ENCODE results near the gene TMEM203. TPM values are rescaled to one million over a fixed set of nuclear protein-coding genes. Genes with fewer than 3 reads are reported as not detected.

The TMEM203 gene
- total RNA-seq, 2 experiments from 2014 or later: 42.9 to 58.2 TPM

- Histone ChIP-seq H4K20me1 (ENCODE audit: insufficient read depth, low read length) (peaks cover 13% of the 10 kb centered on the region; the same call in 1 of the 2 replicates), H2AFZ (ENCODE audit: low read length) (no peak overlapping the region), H3K36me3 (ENCODE audit: insufficient read depth, low read length) (peaks cover 4% of the 10 kb centered on the region; the same call in 1 of the 2 replicates), H3K4me1 (ENCODE audit: insufficient read depth, low read length, poor library complexity, severe bottlenecking) (peaks cover 35% of the 10 kb centered on the region), H3K9me3 (ENCODE audit: low read length) (no peaks in the 10 kb centered on the region), H3K27ac (ENCODE audit: low read depth, low read length, poor library complexity, severe bottlenecking) (peak overlapping the region; percentile 49), H3K4me2 (ENCODE audit: low read length) (peak overlapping the region; percentile 97), H3K9me2 (ENCODE audit: insufficient read depth, low read length) (no peaks in the 10 kb centered on the region), H3K4me3 (ENCODE audit: low read depth, low read length, poor library complexity, severe bottlenecking) (peak overlapping the region; percentile 76), H3K79me2 (ENCODE audit: insufficient read depth, low read depth, low read length) (peaks cover 49% of the 10 kb centered on the region)
- CTCF ChIA-PET (ENCODE audit: unreplicated experiment): interaction anchor here (0.6 kb wide), 1 partner anchor 13 kb away, joined by 3 read pairs; the partner anchor contains the start of gene ANAPC2
- POLR2A ChIA-PET: interaction anchor here (0.6 to 2.5 kb wide), 7 partner anchors 12 to 401 kb away, joined by 3 to 16 read pairs (median 4); partner anchors contain the start of genes ANAPC2, MAN1B1, SSNA1 and TUBB4B
- no peak for DNase-seq (ENCODE audit: low spot score)
- intact Hi-C loops (cut with micrococcal nuclease; ENCODE audit: unreplicated experiment): loop anchor here (2.0 kb wide), 3 partner anchors 21 to 75 kb away; partner anchors contain the start of gene RNF208
- TF ChIP-seq CTCF (conservative IDR thresholded peaks at IDR 0.05; ENCODE audit: low read length) (no peak), EZH2phosphoT487 (IDR thresholded peaks at IDR 0.05; ENCODE audit: borderline replicate concordance, low read depth, low read length) (no peak)
- BruUV-seq (replicated peaks): no TSS peak
Observed at GRCh38 chr9:137201205-137201868, 4.1 kb downstream of the TMEM203 start.

- DNase-seq (ENCODE audit: low spot score): peak; percentile 100
- BruUV-seq (replicated peaks): no TSS peak
- intact Hi-C loops (cut with micrococcal nuclease; ENCODE audit: unreplicated experiment): loop anchor here (1.0 to 2.0 kb wide), 5 partner anchors 22 to 74 kb away; partner anchors contain the start of genes RNF208 and RNF224
- CTCF ChIA-PET (ENCODE audit: unreplicated experiment): interaction anchor here (0.6 kb wide), 1 partner anchor 12 kb away, joined by 3 read pairs; the partner anchor contains the start of gene ANAPC2
- H3K4me3 ChIP-seq (ENCODE audit: low read depth, low read length, poor library complexity, severe bottlenecking): peak within 1 kb of the TSS; percentile 76
- peak within 1 kb of the TSS; percentile 97 for H3K4me2 ChIP-seq (ENCODE audit: low read length)
- no peaks in the 10 kb centered on the region for H3K9me3 ChIP-seq (ENCODE audit: low read length)
- no peak for TF ChIP-seq CTCF (conservative IDR thresholded peaks at IDR 0.05; ENCODE audit: low read length)
- no peak for TF ChIP-seq EZH2phosphoT487 (IDR thresholded peaks at IDR 0.05; ENCODE audit: borderline replicate concordance, low read depth, low read length)
- peaks cover 7% of the 10 kb centered on the region; the same call in 1 of the 2 replicates for H4K20me1 ChIP-seq (ENCODE audit: insufficient read depth, low read length)
- POLR2A ChIA-PET: interaction anchor here (0.6 to 2.5 kb wide), 6 partner anchors 12 to 400 kb away, joined by 3 to 16 read pairs (median 4); partner anchors contain the start of genes ANAPC2, MAN1B1, SSNA1 and TUBB4B
- H3K4me1 ChIP-seq (ENCODE audit: insufficient read depth, low read length, poor library complexity, severe bottlenecking): peaks cover 33% of the 10 kb centered on the region
- peaks cover 4% of the 10 kb centered on the region; the same call in 1 of the 2 replicates for H3K36me3 ChIP-seq (ENCODE audit: insufficient read depth, low read length)
- H3K27ac ChIP-seq (ENCODE audit: low read depth, low read length, poor library complexity, severe bottlenecking): peak within 1 kb of the TSS; percentile 49
- H3K79me2 ChIP-seq (ENCODE audit: insufficient read depth, low read depth, low read length): peaks cover 42% of the 10 kb centered on the region
- no peak within 1 kb of the TSS for H2AFZ ChIP-seq (ENCODE audit: low read length)
- no peaks in the 10 kb centered on the region for H3K9me2 ChIP-seq (ENCODE audit: insufficient read depth, low read length)
Observed at GRCh38 chr9:137200311-137201204, 4.9 kb downstream of the TMEM203 start, which contains the start of gene TPRN. Gene TPRN, minus strand, starts transcription at chr9:137200741. Its CDS starts 30 bp downstream, at chr9:137200711.
